Activated naive CD4-positive, alpha-beta T cell treated with anti-CD3 and anti-CD28 coated beads for 36 hours (primary cell): Measurements from ENCODE around the gene CST4. TPM values are rescaled to one million over a fixed set of nuclear protein-coding genes. Genes with fewer than 3 reads are reported as not detected.
"Not testable (repeated sequence)": the region's sequence is repeated elsewhere in the genome, so short reads cannot be mapped to it uniquely, and the experiment has no call there.

Experiments
- CTCF ChIA-PET: fragments of 350-600 bp; sonication (Branson Sonifier 250); formaldehyde crosslinking; loops from one replicate; lab custom pipeline; 2021; ENCODE audit warnings: antibody characterized with exemption; lab: Charles Lee
- DNase-seq: peaks from one replicate; pipeline ENCODE4 v3.0.0-alpha.2; 2020
- H3K27ac Mint-ChIP-seq: one replicate; pipeline ENCODE4 v1.8.0; 2021; ENCODE audit warnings: mild to moderate bottlenecking, mixed read lengths
- H3K27me3 Mint-ChIP-seq: one replicate; pipeline ENCODE4 v1.8.0; 2021; ENCODE audit warnings: low read depth, mixed read lengths
- H3K36me3 Mint-ChIP-seq: one replicate; pipeline ENCODE4 v1.8.0; 2021; ENCODE audit warnings: low read depth, mixed read lengths
- H3K4me1 Mint-ChIP-seq: one replicate; pipeline ENCODE4 v1.8.0; 2021; ENCODE audit warnings: low read depth, mixed read lengths
- H3K4me3 Mint-ChIP-seq: one replicate; pipeline ENCODE4 v1.8.0; 2021; ENCODE audit warnings: mild to moderate bottlenecking, moderate library complexity, mixed read lengths
- H3K9me3 Mint-ChIP-seq: one replicate; pipeline ENCODE4 v1.8.0; 2021; ENCODE audit warnings: mixed read lengths
- intact Hi-C: fragments of 100-400 bp; cut with micrococcal nuclease; formaldehyde crosslinking; loops from one replicate; pipeline ENCODE4 v1.15.1; 2023
- total RNA-seq, 2 experiments: library from RNA; stranded (reverse); gene quantifications; one replicate each; pipeline ENCODE4 v1.2.3, GENCODE V29; 2021

Gene CST4
- total RNA-seq, 2 experiments from 2014 or later, result not detected

GRCh38 chr20:23667666-23668065 lies 21.2 kb downstream of the CST4 start:
- intact Hi-C loops, result loop anchor here (1.0 kb wide), 1 partner anchor 329 kb away; no protein-coding TSS in a partner anchor
- no peak overlapping the region for H3K4me3 Mint-ChIP-seq

GRCh38 chr20:23666698-23667097 lies 22.1 kb downstream of the CST4 start:
- Mint-ChIP-seq H3K4me1 (no peaks in the 10 kb centered on the region), H3K4me3 (no peak overlapping the region), H3K9me3 (no peaks in the 10 kb centered on the region), H3K27me3 (no peaks in the 10 kb centered on the region), H3K27ac (no peak overlapping the region), H3K36me3 (no peaks in the 10 kb centered on the region)
- no peak for DNase-seq
- CTCF ChIA-PET, result no interaction called here
- intact Hi-C loops, result no loop called here

More at GRCh38 chr20:23667666-23668065, 21.2 kb downstream of the CST4 start:
- H3K4me1 Mint-ChIP-seq, result no peaks in the 10 kb centered on the region
- DNase-seq, result no peak
- CTCF ChIA-PET, result interaction anchor here (0.7 kb wide), 1 partner anchor 31 kb away, joined by 3 read pairs; no protein-coding TSS in a partner anchor
- H3K27me3 Mint-ChIP-seq, result no peaks in the 10 kb centered on the region
- no peaks in the 10 kb centered on the region for H3K9me3 Mint-ChIP-seq
- no peak overlapping the region for H3K27ac Mint-ChIP-seq
- H3K36me3 Mint-ChIP-seq, result no peaks in the 10 kb centered on the region

GRCh38 chr20:23666189-23666588 lies 22.6 kb downstream of the CST4 start:
- no peak for DNase-seq
- Mint-ChIP-seq H3K4me1 (no peaks in the 10 kb centered on the region), H3K9me3 (no peaks in the 10 kb centered on the region), H3K27ac (no peak overlapping the region), H3K4me3 (no peak overlapping the region), H3K36me3 (no peaks in the 10 kb centered on the region), H3K27me3 (no peaks in the 10 kb centered on the region)
- intact Hi-C loops, result no loop called here
- CTCF ChIA-PET, result no interaction called here

GRCh38 chr20:23664954-23665353 lies 23.9 kb downstream of the CST4 start:
- CTCF ChIA-PET, result no interaction called here
- H3K4me3 Mint-ChIP-seq, result no peak overlapping the region
- no peaks in the 10 kb centered on the region for H3K4me1 Mint-ChIP-seq
- H3K27ac Mint-ChIP-seq, result no peak overlapping the region
- intact Hi-C loops, result no loop called here
- H3K9me3 Mint-ChIP-seq, result no peaks in the 10 kb centered on the region
- no peaks in the 10 kb centered on the region for H3K36me3 Mint-ChIP-seq
- no peaks in the 10 kb centered on the region for H3K27me3 Mint-ChIP-seq
- DNase-seq, result no peak

GRCh38 chr20:23664046-23664445 lies 24.8 kb downstream of the CST4 start:
- DNase-seq, H3K9me3 Mint-ChIP-seq, H3K27ac Mint-ChIP-seq, H3K4me1 Mint-ChIP-seq, H3K27me3 Mint-ChIP-seq, H3K36me3 Mint-ChIP-seq, CTCF ChIA-PET, intact Hi-C loops, H3K4me3 Mint-ChIP-seq: not testable (repeated sequence)

GRCh38 chr20:23663180-23663579 lies 25.7 kb downstream of the CST4 start:
- Mint-ChIP-seq H3K27ac (no peak overlapping the region), H3K9me3 (no peaks in the 10 kb centered on the region), H3K36me3 (no peaks in the 10 kb centered on the region), H3K4me3 (no peak overlapping the region), H3K4me1 (no peaks in the 10 kb centered on the region), H3K27me3 (no peaks in the 10 kb centered on the region)
- CTCF ChIA-PET, result no interaction called here
- intact Hi-C loops, result no loop called here
- DNase-seq, result no peak

GRCh38 chr20:23662276-23662870 lies 26.5 kb downstream of the CST4 start:
- H3K27me3 Mint-ChIP-seq, result no peaks in the 10 kb centered on the region
- intact Hi-C loops, result no loop called here
- DNase-seq, result no peak
- H3K27ac Mint-ChIP-seq, result no peak overlapping the region
- H3K9me3 Mint-ChIP-seq, result no peaks in the 10 kb centered on the region
- CTCF ChIA-PET, result no interaction called here
- H3K36me3 Mint-ChIP-seq, result no peaks in the 10 kb centered on the region
- no peak overlapping the region for H3K4me3 Mint-ChIP-seq
- no peaks in the 10 kb centered on the region for H3K4me1 Mint-ChIP-seq

GRCh38 chr20:23661002-23661429 lies 27.8 kb downstream of the CST4 start:
- no peak overlapping the region for H3K4me3 Mint-ChIP-seq
- CTCF ChIA-PET, result no interaction called here

GRCh38 chr20:23659989-23660837 lies 28.6 kb downstream of the CST4 start:
- CTCF ChIA-PET, result no interaction called here
- no peaks in the 10 kb centered on the region for H3K9me3 Mint-ChIP-seq
- intact Hi-C loops, result no loop called here

More at GRCh38 chr20:23661002-23661429, 27.8 kb downstream of the CST4 start:
- Mint-ChIP-seq H3K27me3 (peaks cover 3% of the 10 kb centered on the region), H3K4me1 (no peaks in the 10 kb centered on the region), H3K27ac (no peak overlapping the region), H3K9me3 (no peaks in the 10 kb centered on the region), H3K36me3 (no peaks in the 10 kb centered on the region)
- DNase-seq, result no peak
- intact Hi-C loops, result no loop called here

GRCh38 chr20:23659610-23659988 lies 29.2 kb downstream of the CST4 start:
- intact Hi-C loops, H3K27me3 Mint-ChIP-seq: not testable (repeated sequence)

More at GRCh38 chr20:23659989-23660837, 28.6 kb downstream of the CST4 start:
- DNase-seq, result no peak
- Mint-ChIP-seq H3K4me1 (no peaks in the 10 kb centered on the region), H3K36me3 (no peaks in the 10 kb centered on the region), H3K27me3 (peaks cover 3% of the 10 kb centered on the region), H3K27ac (no peak overlapping the region), H3K4me3 (no peak overlapping the region)

GRCh38 chr20:23658989-23659609 lies 29.7 kb downstream of the CST4 start:
- Mint-ChIP-seq H3K27ac (no peak overlapping the region), H3K4me3 (no peak overlapping the region), H3K9me3 (no peaks in the 10 kb centered on the region), H3K4me1 (no peaks in the 10 kb centered on the region), H3K36me3 (no peaks in the 10 kb centered on the region), H3K27me3 (peaks cover 3% of the 10 kb centered on the region)
- no peak for DNase-seq
- intact Hi-C loops, result no loop called here
- CTCF ChIA-PET, result interaction anchor here (0.6 kb wide), 1 partner anchor 178 kb away, joined by 3 read pairs; no protein-coding TSS in a partner anchor

More at GRCh38 chr20:23659610-23659988, 29.2 kb downstream of the CST4 start:
- CTCF ChIA-PET, DNase-seq, H3K4me3 Mint-ChIP-seq, H3K9me3 Mint-ChIP-seq, H3K27ac Mint-ChIP-seq, H3K4me1 Mint-ChIP-seq, H3K36me3 Mint-ChIP-seq: not testable (repeated sequence)

- Mint-ChIP-seq H3K4me3 (no peak overlapping the region), H3K9me3 (no peaks in the 10 kb centered on the region), H3K36me3 (no peaks in the 10 kb centered on the region), H3K4me1 (no peaks in the 10 kb centered on the region), H3K27me3 (peaks cover 8% of the 10 kb centered on the region), H3K27ac (no peak overlapping the region)
- CTCF ChIA-PET, result interaction anchor here (0.6 kb wide), 1 partner anchor 178 kb away, joined by 3 read pairs; no protein-coding TSS in a partner anchor
- intact Hi-C loops, result no loop called here
- DNase-seq, result no peak
Observed at GRCh38 chr20:23658336-23658735, 30.5 kb downstream of the CST4 start.
